GM03348 (cell line): ENCODE data around the gene IMPDH1.

Source experiments
- DNase-seq: peaks from one replicate; pipeline ENCODE4 v3.0.0; 2012; ENCODE audit warnings: low spot score

IMPDH1 gene

GRCh38 chr7:128405471-128406313 is 4.1 kb downstream of the IMPDH1 start:
- DNase-seq = peak; percentile 93

- peak; percentile 60 for DNase-seq
Observed at GRCh38 chr7:128404886-128405470, 4.8 kb downstream of the IMPDH1 start.

GRCh38 chr7:128404143-128404681 is 5.6 kb downstream of the IMPDH1 start:
- no peak for DNase-seq

- DNase-seq = no peak
Observed at GRCh38 chr7:128403676-128404075, 6.1 kb downstream of the IMPDH1 start.

- no peak for DNase-seq
Observed at GRCh38 chr7:128402356-128402755, 7.4 kb downstream of the IMPDH1 start.

GRCh38 chr7:128400566-128400965 is 9.2 kb downstream of the IMPDH1 start:
- no peak for DNase-seq

- DNase-seq = no peak
Observed at GRCh38 chr7:128399991-128400390, 9.8 kb downstream of the IMPDH1 start.

- no peak for DNase-seq
Observed at GRCh38 chr7:128398841-128399135, 11.0 kb downstream of the IMPDH1 start.

GRCh38 chr7:128398016-128398840 is 11.6 kb downstream of the IMPDH1 start:
- peak; percentile 82 for DNase-seq

- DNase-seq = no peak
Observed at GRCh38 chr7:128396357-128396756, 13.4 kb downstream of the IMPDH1 start.

GRCh38 chr7:128395748-128396147 is 14.0 kb downstream of the IMPDH1 start:
- no peak for DNase-seq

- DNase-seq = no peak
Observed at GRCh38 chr7:128394904-128395496, 14.8 kb downstream of the IMPDH1 start.

- no peak for DNase-seq
Observed at GRCh38 chr7:128393526-128394330, 16.1 kb downstream of the IMPDH1 start.

GRCh38 chr7:128392446-128393327 is 17.1 kb downstream of the IMPDH1 start:
- DNase-seq = no peak

- DNase-seq = no peak
Observed at GRCh38 chr7:128391805-128392204, 18.0 kb downstream of the IMPDH1 start.

- no peak for DNase-seq
Observed at GRCh38 chr7:128390871-128391565, 18.8 kb downstream of the IMPDH1 start.

- no peak for DNase-seq
Observed at GRCh38 chr7:128389618-128390329, 20.0 kb downstream of the IMPDH1 start.

GRCh38 chr7:128389085-128389617 is 20.6 kb downstream of the IMPDH1 start:
- no peak for DNase-seq

- no peak for DNase-seq
Observed at GRCh38 chr7:128388145-128388485, 21.7 kb downstream of the IMPDH1 start.
